Lung (tissue), 12 donors: Measurements from ENCODE around the gene BDH1. TPM values are rescaled to one million over a fixed set of nuclear protein-coding genes. Genes with fewer than 3 reads are reported as not detected.

Experiments used
- ATAC-seq: fragments of 200-7000 bp; cut with Tn5 transposase; one replicate; pipeline ENCODE4 v1.9.1; 2020; ENCODE audit warnings: moderate number of reproducible peaks; ENCODE audit not compliant: insufficient read depth, low FRiP score
- DNase-seq, 3 donors: peaks; one replicate each; pipeline ENCODE4 v3.0.0-alpha.2; 2013 to 2017
- H3K27ac ChIP-seq, 2 donors: one replicate each; pipeline ENCODE4 v1.5.1; 2013; ENCODE audit warnings: mild to moderate bottlenecking in 2 of 2, moderate library complexity in 2 of 2, control low read depth in 1 of 2, inconsistent platforms in 1 of 2, low read depth in 1 of 2, low read length in 1 of 2
- H3K27me3 ChIP-seq, 3 donors: one replicate each; pipeline ENCODE4 v1.5.1; 2013; ENCODE audit warnings: low read length in 2 of 3; ENCODE audit not compliant: control insufficient read depth in 3 of 3, insufficient read depth in 3 of 3
- H3K36me3 ChIP-seq, 4 donors: one replicate each; pipeline ENCODE4 v1.5.1; 2013; ENCODE audit warnings: low read length in 4 of 4, mild to moderate bottlenecking in 1 of 4, moderate library complexity in 1 of 4; ENCODE audit not compliant: control insufficient read depth in 4 of 4, insufficient read depth in 4 of 4
- H3K4me1 ChIP-seq, 5 donors: one replicate each; pipeline ENCODE4 v1.5.1; 2013; ENCODE audit warnings: low read length in 5 of 5, mild to moderate bottlenecking in 2 of 5, moderate library complexity in 1 of 5; ENCODE audit not compliant: control insufficient read depth in 5 of 5, insufficient read depth in 5 of 5
- H3K4me3 ChIP-seq: one replicate; pipeline ENCODE4 v1.5.1; 2013; ENCODE audit warnings: mild to moderate bottlenecking, control low read depth, moderate library complexity
- H3K9ac ChIP-seq, 2 donors: one replicate each; pipeline ENCODE4 v1.5.1; 2013; ENCODE audit warnings: low read length in 2 of 2, control low read depth in 1 of 2; ENCODE audit not compliant: insufficient read depth in 1 of 2
- H3K9me3 ChIP-seq, 4 donors: one replicate each; pipeline ENCODE4 v1.5.1; 2013; ENCODE audit warnings: low read length in 3 of 4, mild to moderate bottlenecking in 1 of 4, moderate library complexity in 1 of 4; ENCODE audit not compliant: control insufficient read depth in 4 of 4, insufficient read depth in 3 of 4
- CTCF ChIP-seq: IDR thresholded peaks from 2 replicates; pipeline ENCODE4 v1.5.1; 2012; ENCODE audit warnings: mild to moderate bottlenecking; ENCODE audit errors: control extremely low read depth, extremely low read depth
- WGBS, 2 donors: extraction: QIAGEN DNeasy Blood & Tissue Kit; methylation state at CpG; one replicate each; pipeline ENCODE4 v1.1.7; 2013; 5-methylcytosine and 5-hydroxymethylcytosine counted together
- polyA plus RNA-seq, 2 donors: library from polyadenylated mRNA; stranded (reverse); fragments of 200-250 nt; gene quantifications; one replicate each; pipeline ENCODE4 v1.2.1, GENCODE V29; 2013
- total RNA-seq, 2 donors: library from RNA; depleted of rRNA in 1 of 2; stranded (reverse); fragments of >200 nt in 1 of 2; gene quantifications; one replicate each; pipeline ENCODE4 v1.2.1, GENCODE V29; 2014 to 2021
- donor health status: control.
- donor health status: control.
- donor health status: Bipolar disorder and iron deficiency.
- donor health status: healthy.
- donor health status: DM: yes; HTN: yes; CAD: no.

BDH1 gene
- total and polyA plus RNA-seq, 4 donors = 14.3 to 32.8 (median 17.0) TPM

GRCh38 chr3:197522183-197522715 lies 33.5 kb downstream of the BDH1 start:
- DNase-seq = peak in 1 of 3 donors; percentile 32
- no peak for ATAC-seq

GRCh38 chr3:197521277-197522182 lies 34.2 kb downstream of the BDH1 start:
- ATAC-seq = no peak
- DNase-seq = no peak
- Histone ChIP-seq H3K9ac (no peak overlapping the region), H3K36me3 (peaks cover 0 to 2% (median 0%) of the 10 kb centered on the region in 4 donors), H3K27ac (peak overlapping the region in 1 of 2 donors; percentile 37), H3K27me3 (no peaks in the 10 kb centered on the region), H3K4me3 (no peak overlapping the region), H3K9me3 (no peaks in the 10 kb centered on the region), H3K4me1 (peaks cover 0 to 17% (median 13%) of the 10 kb centered on the region in 5 donors)
- WGBS, 2 donors = 92% methylated on average over 18 of the region's 18 CpGs
- TF ChIP-seq CTCF = no peak

More at GRCh38 chr3:197522183-197522715, 33.5 kb downstream of the BDH1 start:
- Histone ChIP-seq H3K9ac (no peak overlapping the region), H3K9me3 (no peaks in the 10 kb centered on the region), H3K27ac (peak overlapping the region in 1 of 2 donors; percentile 21), H3K36me3 (peaks cover 0 to 3% (median 0%) of the 10 kb centered on the region in 4 donors), H3K4me1 (peaks cover 0 to 17% (median 13%) of the 10 kb centered on the region in 5 donors), H3K4me3 (no peak overlapping the region), H3K27me3 (no peaks in the 10 kb centered on the region)
- TF ChIP-seq CTCF = no peak
- WGBS, 2 donors = 72 to 74% methylated on average over 13 of the region's 13 CpGs

GRCh38 chr3:197520311-197521276 lies 35.2 kb downstream of the BDH1 start:
- no peak for TF ChIP-seq CTCF
- Histone ChIP-seq H3K4me3 (no peak overlapping the region), H3K9me3 (no peaks in the 10 kb centered on the region), H3K9ac (no peak overlapping the region), H3K36me3 (peaks cover 0 to under 1% (median 0%) of the 10 kb centered on the region in 4 donors), H3K27ac (peak overlapping the region in 1 of 2 donors; percentile 51), H3K4me1 (peaks cover 0 to 17% (median 13%) of the 10 kb centered on the region in 5 donors), H3K27me3 (no peaks in the 10 kb centered on the region)
- 76 to 77% methylated on average over 31 of the region's 31 CpGs for WGBS, 2 donors
- peak; percentile 49 to 65 (median 61) for DNase-seq
- peak; percentile 58 for ATAC-seq
